Measurements from ENCODE around the gene LRRN1. TPM values are rescaled to one million over a fixed set of nuclear protein-coding genes. Genes with fewer than 3 reads are reported as not detected.

The LRRN1 gene
- total and polyA plus RNA-seq, 2 donors (not counting 1 experiment from before 2014, with no cell fraction given) = 0.02 to 0.33 TPM

- H3K79me2 ChIP-seq (ENCODE audit: control insufficient read depth, insufficient read depth, low read length) = no peaks in the 10 kb centered on the region
- no peak overlapping the region for H3K27ac ChIP-seq (ENCODE audit: insufficient read depth, low read length)
- no peak for DNase-seq (ENCODE audit: low read depth in 2 of 2)
- no peak overlapping the region for H3K4me2 ChIP-seq (ENCODE audit: extremely low read depth, insufficient read depth, low read length)
- H2AFZ ChIP-seq (ENCODE audit: low read length) = no peak overlapping the region
- H4K20me1 ChIP-seq (ENCODE audit: control insufficient read depth, extremely low read depth, insufficient read depth, low read length) = no peaks in the 10 kb centered on the region
- H3K9me3 ChIP-seq (ENCODE audit: control insufficient read depth, insufficient read depth, low read depth, low read length) = no peaks in the 10 kb centered on the region
- no peaks in the 10 kb centered on the region for H3K36me3 ChIP-seq (ENCODE audit: control insufficient read depth, insufficient read depth, low read length)
- H3K4me3 ChIP-seq (replicated peaks in 1 of 4; ENCODE audit: control extremely low read depth in 1 of 4, insufficient read depth in 1 of 4, low read depth in 3 of 4, low read length in 4 of 4) = no peak overlapping the region
- no peaks in the 10 kb centered on the region for H3K4me1 ChIP-seq (ENCODE audit: control insufficient read depth, extremely low read depth, insufficient read depth, low read length)
- no peak for TF ChIP-seq EZH2 (IDR thresholded peaks at IDR 0.05; ENCODE audit: low read length, missing control alignments)
- TF ChIP-seq, protein P1, sequence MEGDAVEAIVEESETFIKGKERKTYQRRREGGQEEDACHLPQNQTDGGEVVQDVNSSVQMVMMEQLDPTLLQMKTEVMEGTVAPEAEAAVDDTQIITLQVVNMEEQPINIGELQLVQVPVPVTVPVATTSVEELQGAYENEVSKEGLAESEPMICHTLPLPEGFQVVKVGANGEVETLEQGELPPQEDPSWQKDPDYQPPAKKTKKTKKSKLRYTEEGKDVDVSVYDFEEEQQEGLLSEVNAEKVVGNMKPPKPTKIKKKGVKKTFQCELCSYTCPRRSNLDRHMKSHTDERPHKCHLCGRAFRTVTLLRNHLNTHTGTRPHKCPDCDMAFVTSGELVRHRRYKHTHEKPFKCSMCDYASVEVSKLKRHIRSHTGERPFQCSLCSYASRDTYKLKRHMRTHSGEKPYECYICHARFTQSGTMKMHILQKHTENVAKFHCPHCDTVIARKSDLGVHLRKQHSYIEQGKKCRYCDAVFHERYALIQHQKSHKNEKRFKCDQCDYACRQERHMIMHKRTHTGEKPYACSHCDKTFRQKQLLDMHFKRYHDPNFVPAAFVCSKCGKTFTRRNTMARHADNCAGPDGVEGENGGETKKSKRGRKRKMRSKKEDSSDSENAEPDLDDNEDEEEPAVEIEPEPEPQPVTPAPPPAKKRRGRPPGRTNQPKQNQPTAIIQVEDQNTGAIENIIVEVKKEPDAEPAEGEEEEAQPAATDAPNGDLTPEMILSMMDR (conservative IDR thresholded peaks at IDR 0.05 in 1 of 2, IDR thresholded peaks at IDR 0.05 in 1 of 2; ENCODE audit: low read depth in 1 of 2, low read length in 2 of 2) = no peak
- H3K27me3 ChIP-seq (ENCODE audit: control insufficient read depth, insufficient read depth, low read length) = no peaks in the 10 kb centered on the region
- no peak overlapping the region for H3K9ac ChIP-seq (ENCODE audit: insufficient read depth, low read length)
Observed at GRCh38 chr3:3851621-3852323, 52.5 kb downstream of the LRRN1 start.

DNA sequence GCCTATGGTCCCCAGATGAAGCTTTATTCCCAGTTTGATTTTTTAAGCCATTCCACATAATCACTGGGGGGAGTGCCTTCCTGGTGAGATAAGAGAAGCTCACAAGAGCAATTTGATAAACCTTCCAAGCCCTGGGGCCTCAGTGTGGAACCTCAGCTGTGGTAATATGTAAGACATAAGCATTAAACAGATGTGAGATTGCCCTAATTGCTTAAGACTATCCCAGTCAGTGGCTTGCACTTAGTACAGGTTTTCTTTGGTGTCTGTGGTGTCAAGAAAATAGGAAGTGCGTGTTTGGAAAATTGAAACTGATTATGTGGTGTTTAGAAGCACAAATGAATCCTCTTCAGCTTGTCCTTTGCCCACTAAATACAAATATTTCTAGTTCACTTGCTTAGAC, 54.3 kb downstream of the LRRN1 start:
- no peak for DNase-seq (ENCODE audit: low read depth in 2 of 2)
- no peaks in the 10 kb centered on the region for H3K79me2 ChIP-seq (ENCODE audit: control insufficient read depth, insufficient read depth, low read length)
- no peak overlapping the region for H3K4me3 ChIP-seq (replicated peaks in 1 of 4; ENCODE audit: control extremely low read depth in 1 of 4, insufficient read depth in 1 of 4, low read depth in 3 of 4, low read length in 4 of 4)
- H3K4me2 ChIP-seq (ENCODE audit: extremely low read depth, insufficient read depth, low read length) = no peak overlapping the region
- H3K27ac ChIP-seq (ENCODE audit: insufficient read depth, low read length) = no peak overlapping the region
- no peaks in the 10 kb centered on the region for H3K36me3 ChIP-seq (ENCODE audit: control insufficient read depth, insufficient read depth, low read length)
- TF ChIP-seq, protein P1 (conservative IDR thresholded peaks at IDR 0.05 in 1 of 2, IDR thresholded peaks at IDR 0.05 in 1 of 2; ENCODE audit: low read depth in 1 of 2, low read length in 2 of 2) = no peak
- TF ChIP-seq EZH2 (IDR thresholded peaks at IDR 0.05; ENCODE audit: low read length, missing control alignments) = no peak
- no peaks in the 10 kb centered on the region for H4K20me1 ChIP-seq (ENCODE audit: control insufficient read depth, extremely low read depth, insufficient read depth, low read length)
- no peak overlapping the region for H2AFZ ChIP-seq (ENCODE audit: low read length)
- H3K9me3 ChIP-seq (ENCODE audit: control insufficient read depth, insufficient read depth, low read depth, low read length) = no peaks in the 10 kb centered on the region
- H3K9ac ChIP-seq (ENCODE audit: insufficient read depth, low read length) = no peak overlapping the region
- H3K4me1 ChIP-seq (ENCODE audit: control insufficient read depth, extremely low read depth, insufficient read depth, low read length) = no peaks in the 10 kb centered on the region
- no peaks in the 10 kb centered on the region for H3K27me3 ChIP-seq (ENCODE audit: control insufficient read depth, insufficient read depth, low read length)

DNA sequence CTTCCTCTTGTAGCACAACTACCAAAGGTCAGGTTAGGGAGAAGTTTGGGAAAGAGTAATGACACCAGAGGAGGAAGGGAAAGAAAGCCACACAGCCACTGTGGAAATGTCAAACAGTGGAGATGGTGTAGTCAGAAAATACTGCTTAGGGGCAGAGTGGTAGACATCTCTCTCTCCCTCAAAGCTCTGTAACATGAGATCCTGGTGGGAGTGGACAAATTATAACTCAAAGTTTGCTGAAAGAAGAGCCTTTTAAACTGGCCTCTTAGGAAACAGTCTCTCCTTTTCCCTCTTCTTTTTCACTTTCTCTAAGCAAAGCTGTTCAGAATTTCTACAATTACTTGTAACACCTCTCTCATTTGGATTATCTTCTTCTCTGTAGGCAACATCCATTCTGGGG, 55.8 kb downstream of the LRRN1 start:
- no peaks in the 10 kb centered on the region for H3K27me3 ChIP-seq (ENCODE audit: control insufficient read depth, insufficient read depth, low read length)

More for the DNA sequence above, 55.8 kb downstream of the LRRN1 start:
- H3K4me1 ChIP-seq (ENCODE audit: control insufficient read depth, extremely low read depth, insufficient read depth, low read length) = no peaks in the 10 kb centered on the region
- H4K20me1 ChIP-seq (ENCODE audit: control insufficient read depth, extremely low read depth, insufficient read depth, low read length) = no peaks in the 10 kb centered on the region
- H3K9ac ChIP-seq (ENCODE audit: insufficient read depth, low read length) = no peak overlapping the region
- TF ChIP-seq, protein P1 (conservative IDR thresholded peaks at IDR 0.05 in 1 of 2, IDR thresholded peaks at IDR 0.05 in 1 of 2; ENCODE audit: low read depth in 1 of 2, low read length in 2 of 2) = no peak
- no peak for TF ChIP-seq EZH2 (IDR thresholded peaks at IDR 0.05; ENCODE audit: low read length, missing control alignments)
- H3K4me2 ChIP-seq (ENCODE audit: extremely low read depth, insufficient read depth, low read length) = no peak overlapping the region
- H3K9me3 ChIP-seq (ENCODE audit: control insufficient read depth, insufficient read depth, low read depth, low read length) = no peaks in the 10 kb centered on the region
- H2AFZ ChIP-seq (ENCODE audit: low read length) = no peak overlapping the region
- no peaks in the 10 kb centered on the region for H3K79me2 ChIP-seq (ENCODE audit: control insufficient read depth, insufficient read depth, low read length)
- H3K36me3 ChIP-seq (ENCODE audit: control insufficient read depth, insufficient read depth, low read length) = no peaks in the 10 kb centered on the region
- H3K4me3 ChIP-seq (replicated peaks in 1 of 4; ENCODE audit: control extremely low read depth in 1 of 4, insufficient read depth in 1 of 4, low read depth in 3 of 4, low read length in 4 of 4) = no peak overlapping the region
- no peak overlapping the region for H3K27ac ChIP-seq (ENCODE audit: insufficient read depth, low read length)
- no peak for DNase-seq (ENCODE audit: low read depth in 2 of 2)

Data from fibroblast of lung (primary cell).